AG09319 (cell line): ENCODE data around the gene FCAMR.

Experiments used
- DNase-seq: peaks from one replicate; pipeline ENCODE4 v3.0.0-alpha.2; 2010; ENCODE audit warnings: low read depth; ENCODE audit errors: extremely low read depth
- CTCF ChIP-seq: IDR thresholded peaks from 2 replicates; pipeline ENCODE4 v1.5.1; 2011; ENCODE audit warnings: low read depth, mild to moderate bottlenecking, inconsistent platforms, low read length, moderate library complexity

Gene FCAMR

GRCh38 chr1:206941766-206942418 is 28.4 kb downstream of the FCAMR start:
- DNase-seq, result no peak
- no peak for TF ChIP-seq CTCF

- TF ChIP-seq CTCF, result no peak
- no peak for DNase-seq
Measured at GRCh38 chr1:206940588-206940936, 29.7 kb downstream of the FCAMR start.

GRCh38 chr1:206939841-206940587 is 30.2 kb downstream of the FCAMR start:
- no peak for TF ChIP-seq CTCF
- no peak for DNase-seq

- DNase-seq, result no peak
- TF ChIP-seq CTCF, result no peak
Measured at GRCh38 chr1:206939131-206939530, 31.1 kb downstream of the FCAMR start.

GRCh38 chr1:206937425-206937824 is 32.8 kb downstream of the FCAMR start:
- DNase-seq, result no peak
- no peak for TF ChIP-seq CTCF

GRCh38 chr1:206935491-206936067 is 34.7 kb downstream of the FCAMR start:
- no peak for DNase-seq
- TF ChIP-seq CTCF, result peak; percentile 36

GRCh38 chr1:206933333-206933945 is 36.8 kb downstream of the FCAMR start:
- no peak for DNase-seq
- TF ChIP-seq CTCF, result peak; percentile 44
